Erythroblast (primary cell): ENCODE measurements around the gene GKAP1.

Experiments
- GATA1 ChIP-seq: IDR thresholded peaks from 2 replicates; pipeline ENCODE4 v1.6.1; 2011; ENCODE audit warnings: low read depth, mild to moderate bottlenecking, control low read depth, low read length, moderate library complexity
- POLR2A ChIP-seq: IDR thresholded peaks from 2 replicates; pipeline ENCODE4 v1.6.1; 2011; ENCODE audit warnings: mild to moderate bottlenecking, low read length

GRCh38 chr9:83775932-83776331 is 41.6 kb downstream of the GKAP1 start:
- TF ChIP-seq POLR2A, result no peak
- no peak for TF ChIP-seq GATA1
